Thyroid gland (tissue), 4 donors: Measurements from ENCODE around the gene HYLS1. TPM values are rescaled to one million over a fixed set of nuclear protein-coding genes. Genes with fewer than 3 reads are reported as not detected.

Source experiments
- DNase-seq, 2 donors: peaks; one replicate each; pipeline ENCODE4 v3.0.0-alpha.2; 2019
- H3K27ac ChIP-seq, 3 donors: fragments of 200-600 bp; sonication (generic); 1 replicate in 2 of 3; 2 replicates in 1 of 3; pipeline ENCODE4 v1.5.1; 2016 to 2019; ENCODE audit warnings: mild to moderate bottlenecking in 1 of 3, moderate library complexity in 1 of 3
- H3K27me3 ChIP-seq: fragments of 200-600 bp; sonication (generic); one replicate; pipeline ENCODE4 v1.5.1; 2019
- H3K36me3 ChIP-seq, 2 donors: fragments of 200-600 bp; sonication (generic); one replicate each; pipeline ENCODE4 v1.5.1; 2016 to 2019
- H3K4me1 ChIP-seq, 2 donors: fragments of 200-600 bp; sonication (generic); one replicate each; pipeline ENCODE4 v1.5.1; 2017 to 2019
- H3K4me3 ChIP-seq, 3 donors: fragments of 200-600 bp; sonication (generic); replicated peaks in 1 of 3; 1 replicate in 2 of 3; 2 replicates in 1 of 3; pipeline ENCODE4 v1.5.1; 2016; ENCODE audit warnings: mild to moderate bottlenecking in 1 of 3
- H3K9me3 ChIP-seq: fragments of 200-600 bp; sonication (generic); one replicate; pipeline ENCODE4 v1.5.1; 2017
- POLR2A ChIP-seq, 2 donors: fragments of 450-650 bp; IDR thresholded peaks; one replicate each; pipeline ENCODE4 v1.6.1; 2017; ENCODE audit warnings: antibody characterized with exemption in 2 of 2, mild to moderate bottlenecking in 2 of 2, moderate library complexity in 1 of 2
- WGBS, 2 donors: methylation state at CpG; one replicate each; pipeline ENCODE4 v1.1.5; 2017; 5-methylcytosine and 5-hydroxymethylcytosine counted together
- intact Hi-C: fragments of 100-400 bp; cut with DNase I; formaldehyde crosslinking; loops from one replicate; pipeline ENCODE4 v1.15.1; 2023
- total RNA-seq, 4 donors: library from RNA; depleted of rRNA; stranded (reverse); fragments of >200 nt; gene quantifications; one replicate each; pipeline ENCODE4 v1.2.3, GENCODE V29; 2016
- TF ChIP-seq, protein P1 (sequence below), 6 experiments: fragments of 200-600 bp in 3 of 6; fragments of 450-650 bp in 3 of 6; sonication (generic) in 3 of 6; IDR thresholded peaks; one replicate each; pipeline ENCODE4 v1.5.1; 2016 to 2019; ENCODE audit warnings: antibody characterized with exemption in 6 of 6, mild to moderate bottlenecking in 2 of 6, inconsistent platforms in 1 of 6, moderate library complexity in 1 of 6

The HYLS1 gene
- total RNA-seq, 4 donors from 2014 or later: 1.6 to 6.9 (median 3.0) TPM

DNA sequence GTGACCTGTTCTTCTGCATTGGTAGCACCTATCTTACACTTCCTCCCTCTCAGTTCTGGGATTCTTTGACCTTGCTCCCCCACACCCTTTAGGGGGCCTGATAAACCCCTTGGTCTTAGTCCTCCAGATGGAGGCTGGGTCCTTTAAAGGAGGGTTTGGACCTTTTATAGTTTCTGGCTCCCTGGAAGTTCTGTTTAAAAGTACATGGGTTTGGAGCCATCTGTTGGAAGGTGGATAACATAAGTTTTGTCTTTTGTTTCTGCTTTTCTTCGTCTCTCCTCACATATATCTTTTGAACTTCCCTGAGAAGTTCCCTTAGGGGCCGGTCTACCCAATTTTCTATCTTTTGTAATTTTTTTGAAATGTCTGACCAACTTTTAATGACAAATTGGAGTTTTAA is 17.9 kb upstream of the HYLS1 start:
- DNase-seq: no peak
- intact Hi-C loops: no loop called here

DNA sequence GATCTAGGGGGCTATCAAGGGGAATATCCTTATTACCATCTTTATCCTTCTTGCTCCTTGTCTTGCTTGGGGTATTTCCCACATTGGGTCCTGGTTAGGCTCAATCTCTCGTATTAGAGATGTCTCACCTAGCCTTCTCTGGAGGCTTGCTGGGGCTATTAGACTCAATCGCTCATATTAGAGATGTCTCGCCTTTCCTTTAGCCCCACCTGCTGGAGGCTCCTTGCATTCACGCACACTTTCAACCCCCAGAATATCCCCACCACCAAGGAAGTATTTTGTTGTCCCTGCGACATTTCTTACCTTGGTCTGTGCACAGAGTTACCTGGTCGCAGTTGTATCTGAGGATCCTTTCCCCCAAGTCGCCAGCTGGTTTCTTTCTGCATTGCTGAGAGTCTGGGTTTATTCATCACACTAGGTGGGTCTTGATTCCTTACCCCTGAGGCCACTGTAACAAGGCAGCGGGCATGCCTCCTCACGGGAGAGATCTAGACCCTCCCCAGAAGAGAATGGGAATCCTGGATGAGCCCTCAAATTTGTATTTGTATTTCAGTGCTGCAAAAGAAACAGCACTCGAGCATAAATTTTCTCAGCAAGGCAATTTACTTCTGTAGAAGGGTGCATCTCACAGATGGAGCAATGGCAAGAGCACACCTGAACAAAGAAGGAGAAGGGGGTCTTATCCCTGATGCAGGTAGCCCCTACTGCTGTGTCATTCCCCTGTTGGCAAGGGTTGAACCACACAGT is 15.9 kb upstream of the HYLS1 start:
- Histone ChIP-seq H3K4me1 (no peaks in the 10 kb centered on the region), H3K9me3 (no peaks in the 10 kb centered on the region), H3K4me3 (no peak overlapping the region), H3K27ac (no peak overlapping the region), H3K27me3 (no peaks in the 10 kb centered on the region), H3K36me3 (no peaks in the 10 kb centered on the region)
- WGBS, 2 donors: 68% methylated on average over 10 of the region's 10 CpGs
- no peak for TF ChIP-seq POLR2A (IDR thresholded peaks at IDR 0.05)
- TF ChIP-seq, protein P1, sequence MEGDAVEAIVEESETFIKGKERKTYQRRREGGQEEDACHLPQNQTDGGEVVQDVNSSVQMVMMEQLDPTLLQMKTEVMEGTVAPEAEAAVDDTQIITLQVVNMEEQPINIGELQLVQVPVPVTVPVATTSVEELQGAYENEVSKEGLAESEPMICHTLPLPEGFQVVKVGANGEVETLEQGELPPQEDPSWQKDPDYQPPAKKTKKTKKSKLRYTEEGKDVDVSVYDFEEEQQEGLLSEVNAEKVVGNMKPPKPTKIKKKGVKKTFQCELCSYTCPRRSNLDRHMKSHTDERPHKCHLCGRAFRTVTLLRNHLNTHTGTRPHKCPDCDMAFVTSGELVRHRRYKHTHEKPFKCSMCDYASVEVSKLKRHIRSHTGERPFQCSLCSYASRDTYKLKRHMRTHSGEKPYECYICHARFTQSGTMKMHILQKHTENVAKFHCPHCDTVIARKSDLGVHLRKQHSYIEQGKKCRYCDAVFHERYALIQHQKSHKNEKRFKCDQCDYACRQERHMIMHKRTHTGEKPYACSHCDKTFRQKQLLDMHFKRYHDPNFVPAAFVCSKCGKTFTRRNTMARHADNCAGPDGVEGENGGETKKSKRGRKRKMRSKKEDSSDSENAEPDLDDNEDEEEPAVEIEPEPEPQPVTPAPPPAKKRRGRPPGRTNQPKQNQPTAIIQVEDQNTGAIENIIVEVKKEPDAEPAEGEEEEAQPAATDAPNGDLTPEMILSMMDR (IDR thresholded peaks at IDR 0.05): peak in 5 of 6 experiments; percentile 20 to 45 (median 27)
- peak; percentile 19 to 46 for DNase-seq
- intact Hi-C loops: loop anchor here (5.0 to 10.0 kb wide), 2 partner anchors 149 to 247 kb away; partner anchors contain the start of gene CHEK1

More for the DNA sequence above, 17.9 kb upstream of the HYLS1 start:
- no peaks in the 10 kb centered on the region for H3K27me3 ChIP-seq
- no peaks in the 10 kb centered on the region for H3K36me3 ChIP-seq
- TF ChIP-seq POLR2A (IDR thresholded peaks at IDR 0.05): no peak
- TF ChIP-seq, protein P1 (IDR thresholded peaks at IDR 0.05): no peak
- no peaks in the 10 kb centered on the region for H3K4me1 ChIP-seq
- no peak overlapping the region for H3K4me3 ChIP-seq
- no peak overlapping the region for H3K27ac ChIP-seq
- H3K9me3 ChIP-seq: no peaks in the 10 kb centered on the region
- 61 to 73% methylated on average over 2 of the region's 2 CpGs for WGBS, 2 donors

GRCh38 chr11:125872138-125872491 is 15.4 kb upstream of the HYLS1 start:
- no peaks in the 10 kb centered on the region for H3K9me3 ChIP-seq
- intact Hi-C loops: loop anchor here (5.0 to 10.0 kb wide), 2 partner anchors 150 to 247 kb away; partner anchors contain the start of gene CHEK1
- H3K27ac ChIP-seq: no peak overlapping the region
- no peaks in the 10 kb centered on the region for H3K36me3 ChIP-seq
- H3K4me3 ChIP-seq: no peak overlapping the region
- no peak for TF ChIP-seq POLR2A (IDR thresholded peaks at IDR 0.05)
- TF ChIP-seq, protein P1 (IDR thresholded peaks at IDR 0.05): no peak
- H3K27me3 ChIP-seq: no peaks in the 10 kb centered on the region
- DNase-seq: no peak
- H3K4me1 ChIP-seq: no peaks in the 10 kb centered on the region

- no peaks in the 10 kb centered on the region for H3K4me1 ChIP-seq
- intact Hi-C loops: loop anchor here (5.0 to 10.0 kb wide), 2 partner anchors 152 to 249 kb away; partner anchors contain the start of gene CHEK1
- no peaks in the 10 kb centered on the region for H3K36me3 ChIP-seq
- no peaks in the 10 kb centered on the region for H3K9me3 ChIP-seq
- TF ChIP-seq POLR2A (IDR thresholded peaks at IDR 0.05): no peak
- TF ChIP-seq, protein P1 (IDR thresholded peaks at IDR 0.05): no peak
- WGBS, 2 donors: 79 to 82% methylated on average over 20 of the region's 20 CpGs
- no peak overlapping the region for H3K27ac ChIP-seq
- H3K4me3 ChIP-seq: no peak overlapping the region
- H3K27me3 ChIP-seq: no peaks in the 10 kb centered on the region
- DNase-seq: no peak
Measured at GRCh38 chr11:125873881-125874555, 13.4 kb upstream of the HYLS1 start.
